OCI-LY3 (cell line): ENCODE results near the gene PIK3C3.

Source experiments
- EZH2phosphoT487 ChIP-seq: fragments of 200-600 bp; shearing (Covaris generic); IDR thresholded peaks from 2 replicates; pipeline ENCODE4 v1.6.1; 2018; ENCODE audit warnings: antibody characterized with exemption, mixed run types, low read depth
- TF ChIP-seq, protein P1 (sequence below): fragments of 200-600, 300-600 bp; sonication (generic); IDR thresholded peaks from 2 replicates; pipeline ENCODE4 v1.5.1; 2014; ENCODE audit warnings: antibody characterized with exemption, low read length, low read depth

DNA sequence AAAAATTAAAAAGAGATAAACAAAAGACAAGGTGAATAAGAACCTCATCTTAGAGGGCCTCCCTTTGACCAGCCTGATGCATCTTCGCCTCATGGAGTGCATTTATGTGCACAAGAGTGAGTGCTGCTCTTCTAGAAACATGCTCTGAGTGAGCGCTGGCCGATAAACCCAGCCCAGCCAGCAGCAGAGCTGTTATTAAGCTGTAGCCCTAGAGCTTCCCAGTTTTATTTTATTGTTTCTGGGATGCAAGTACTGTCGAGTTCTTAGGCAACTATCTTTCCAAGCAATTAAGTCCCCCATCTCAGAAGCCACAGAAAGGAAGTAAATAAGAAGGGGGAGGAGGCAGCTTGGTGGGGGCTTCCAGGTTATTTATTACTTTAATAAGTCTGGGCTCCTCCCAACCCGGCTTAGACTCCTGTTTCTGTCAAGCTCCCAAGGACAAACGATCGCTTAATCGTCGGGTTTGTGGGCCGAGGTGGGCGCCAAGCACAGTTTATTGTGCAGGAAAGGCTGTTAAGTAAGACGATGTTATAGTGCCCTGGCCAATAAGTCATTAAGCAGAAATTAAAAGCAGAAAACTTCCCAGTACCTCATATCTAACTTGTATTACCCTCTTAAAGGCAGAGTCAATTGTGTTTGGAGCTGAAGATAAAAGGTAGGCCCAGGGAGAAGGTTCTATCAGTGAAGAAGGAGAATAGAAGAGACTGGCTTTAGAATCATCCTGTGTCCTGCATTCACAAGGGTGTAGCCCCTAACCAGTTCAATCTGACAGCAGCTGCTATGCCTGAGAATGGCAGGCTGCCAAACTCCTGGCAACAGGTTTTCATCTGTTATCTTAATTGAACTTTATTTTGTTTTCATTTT is 176.3 kb downstream of the PIK3C3 start:
- TF ChIP-seq, protein P1, sequence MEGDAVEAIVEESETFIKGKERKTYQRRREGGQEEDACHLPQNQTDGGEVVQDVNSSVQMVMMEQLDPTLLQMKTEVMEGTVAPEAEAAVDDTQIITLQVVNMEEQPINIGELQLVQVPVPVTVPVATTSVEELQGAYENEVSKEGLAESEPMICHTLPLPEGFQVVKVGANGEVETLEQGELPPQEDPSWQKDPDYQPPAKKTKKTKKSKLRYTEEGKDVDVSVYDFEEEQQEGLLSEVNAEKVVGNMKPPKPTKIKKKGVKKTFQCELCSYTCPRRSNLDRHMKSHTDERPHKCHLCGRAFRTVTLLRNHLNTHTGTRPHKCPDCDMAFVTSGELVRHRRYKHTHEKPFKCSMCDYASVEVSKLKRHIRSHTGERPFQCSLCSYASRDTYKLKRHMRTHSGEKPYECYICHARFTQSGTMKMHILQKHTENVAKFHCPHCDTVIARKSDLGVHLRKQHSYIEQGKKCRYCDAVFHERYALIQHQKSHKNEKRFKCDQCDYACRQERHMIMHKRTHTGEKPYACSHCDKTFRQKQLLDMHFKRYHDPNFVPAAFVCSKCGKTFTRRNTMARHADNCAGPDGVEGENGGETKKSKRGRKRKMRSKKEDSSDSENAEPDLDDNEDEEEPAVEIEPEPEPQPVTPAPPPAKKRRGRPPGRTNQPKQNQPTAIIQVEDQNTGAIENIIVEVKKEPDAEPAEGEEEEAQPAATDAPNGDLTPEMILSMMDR, result no peak
- no peak for TF ChIP-seq EZH2phosphoT487
